HG03354 (cell line): ENCODE measurements around the gene SBNO2.

ENCODE experiments used
- ATAC-seq: cut with Tn5 transposase; IDR thresholded peaks from one replicate; pipeline ENCODE4 v1.9.1; 2021; ENCODE audit warnings: mild to moderate bottlenecking; ENCODE audit not compliant: unreplicated experiment, poor library complexity, severe bottlenecking

The SBNO2 gene, protein sequence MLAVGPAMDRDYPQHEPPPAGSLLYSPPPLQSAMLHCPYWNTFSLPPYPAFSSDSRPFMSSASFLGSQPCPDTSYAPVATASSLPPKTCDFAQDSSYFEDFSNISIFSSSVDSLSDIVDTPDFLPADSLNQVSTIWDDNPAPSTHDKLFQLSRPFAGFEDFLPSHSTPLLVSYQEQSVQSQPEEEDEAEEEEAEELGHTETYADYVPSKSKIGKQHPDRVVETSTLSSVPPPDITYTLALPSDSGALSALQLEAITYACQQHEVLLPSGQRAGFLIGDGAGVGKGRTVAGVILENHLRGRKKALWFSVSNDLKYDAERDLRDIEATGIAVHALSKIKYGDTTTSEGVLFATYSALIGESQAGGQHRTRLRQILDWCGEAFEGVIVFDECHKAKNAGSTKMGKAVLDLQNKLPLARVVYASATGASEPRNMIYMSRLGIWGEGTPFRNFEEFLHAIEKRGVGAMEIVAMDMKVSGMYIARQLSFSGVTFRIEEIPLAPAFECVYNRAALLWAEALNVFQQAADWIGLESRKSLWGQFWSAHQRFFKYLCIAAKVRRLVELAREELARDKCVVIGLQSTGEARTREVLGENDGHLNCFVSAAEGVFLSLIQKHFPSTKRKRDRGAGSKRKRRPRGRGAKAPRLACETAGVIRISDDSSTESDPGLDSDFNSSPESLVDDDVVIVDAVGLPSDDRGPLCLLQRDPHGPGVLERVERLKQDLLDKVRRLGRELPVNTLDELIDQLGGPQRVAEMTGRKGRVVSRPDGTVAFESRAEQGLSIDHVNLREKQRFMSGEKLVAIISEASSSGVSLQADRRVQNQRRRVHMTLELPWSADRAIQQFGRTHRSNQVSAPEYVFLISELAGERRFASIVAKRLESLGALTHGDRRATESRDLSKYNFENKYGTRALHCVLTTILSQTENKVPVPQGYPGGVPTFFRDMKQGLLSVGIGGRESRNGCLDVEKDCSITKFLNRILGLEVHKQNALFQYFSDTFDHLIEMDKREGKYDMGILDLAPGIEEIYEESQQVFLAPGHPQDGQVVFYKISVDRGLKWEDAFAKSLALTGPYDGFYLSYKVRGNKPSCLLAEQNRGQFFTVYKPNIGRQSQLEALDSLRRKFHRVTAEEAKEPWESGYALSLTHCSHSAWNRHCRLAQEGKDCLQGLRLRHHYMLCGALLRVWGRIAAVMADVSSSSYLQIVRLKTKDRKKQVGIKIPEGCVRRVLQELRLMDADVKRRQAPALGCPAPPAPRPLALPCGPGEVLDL (N-terminal part only)

DNA sequence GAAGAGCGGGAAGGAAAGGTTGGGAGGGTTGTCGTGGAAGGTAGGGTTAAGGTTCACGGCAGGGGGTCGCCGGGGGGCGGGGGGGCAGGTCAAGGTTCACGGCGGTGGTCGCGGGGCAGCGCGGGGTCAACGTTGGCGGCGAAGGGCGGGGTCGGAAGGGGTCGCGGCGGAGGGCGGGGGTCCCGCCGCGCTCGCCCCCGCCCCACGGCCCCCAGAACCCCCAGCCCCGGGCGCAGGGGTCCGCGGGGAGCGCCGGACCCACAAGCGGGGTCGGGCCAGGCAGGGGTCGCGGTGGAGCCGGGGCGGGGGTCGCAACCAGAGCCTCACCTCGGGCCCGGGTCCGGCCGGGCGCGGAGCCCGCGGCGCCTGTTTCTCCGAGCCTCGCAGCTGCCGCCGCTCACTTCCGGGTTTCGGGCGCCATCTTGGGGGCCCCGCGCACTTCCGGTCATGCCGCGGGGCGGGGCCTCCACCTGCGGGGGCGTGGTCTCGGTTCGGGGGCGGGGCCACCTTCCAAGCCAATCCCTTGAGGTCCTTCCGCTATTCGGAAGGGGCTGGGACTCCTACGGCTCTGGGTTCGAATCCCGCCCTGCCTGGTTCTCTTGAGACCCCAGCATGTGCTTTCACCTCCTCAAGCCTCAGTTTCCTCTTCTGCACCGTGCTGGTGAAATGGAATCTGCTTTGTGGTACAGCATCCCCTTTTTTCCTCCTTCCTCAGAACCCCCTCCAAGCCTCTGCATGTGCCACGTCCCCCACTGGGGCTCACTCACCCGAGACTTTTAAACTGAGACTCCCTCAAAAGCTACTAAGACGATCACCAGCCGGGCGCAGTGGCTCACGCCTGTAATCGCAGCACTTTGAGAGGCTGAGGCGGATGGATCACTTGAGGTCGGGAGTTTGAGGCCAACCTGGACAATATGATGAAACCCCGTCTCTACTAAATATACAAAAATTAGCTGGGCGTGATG is at the start of gene SBNO2:
Gene SBNO2 (minus strand): TSS at position 424 of the 965 bp plus-strand sequence. CDS start 19,992 bp downstream, outside the sequence.
- ATAC-seq, result peak; percentile 79

DNA sequence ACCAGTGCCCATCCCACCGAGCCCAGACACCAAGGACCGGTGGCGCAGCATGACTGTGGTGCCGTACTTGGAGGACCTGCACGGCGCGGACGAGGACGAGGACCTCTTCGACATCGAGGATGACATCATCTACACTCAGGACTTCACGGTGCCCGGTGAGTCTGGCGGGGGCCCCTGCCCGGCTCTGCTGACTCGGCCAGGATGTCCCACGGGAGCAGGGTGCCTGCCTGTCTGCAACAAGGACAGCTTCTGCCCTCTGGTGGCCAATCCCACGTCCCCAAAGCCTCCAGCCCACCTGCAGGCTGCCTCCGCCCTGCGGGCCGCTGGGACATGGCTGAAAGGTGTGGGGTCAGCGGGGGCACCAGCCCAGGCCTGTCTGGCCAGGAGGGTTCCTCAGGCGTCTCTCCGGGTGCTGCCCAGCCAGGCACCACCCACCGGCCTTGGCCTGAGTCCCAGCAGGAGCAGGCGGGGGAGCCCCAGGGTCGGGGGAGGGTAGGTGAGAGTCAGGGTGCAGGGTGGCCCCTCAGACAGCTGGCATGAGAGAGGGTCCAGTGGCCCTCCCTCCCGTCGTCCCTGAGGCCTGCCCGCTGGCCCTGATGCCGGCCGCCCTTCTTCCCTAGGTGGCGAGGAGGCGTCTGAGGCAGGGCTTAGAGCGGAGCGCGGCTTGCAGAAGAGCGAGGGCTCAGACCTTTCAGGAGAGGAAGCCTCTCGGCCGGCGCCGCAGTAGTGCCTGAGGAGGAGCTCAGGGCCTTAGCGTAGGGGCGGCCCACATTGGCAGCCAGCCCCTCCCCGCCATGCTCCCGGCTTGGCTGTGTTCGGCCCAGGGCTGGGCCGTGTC is 49.2 kb upstream of the SBNO2 start:
- no peak for ATAC-seq

DNA sequence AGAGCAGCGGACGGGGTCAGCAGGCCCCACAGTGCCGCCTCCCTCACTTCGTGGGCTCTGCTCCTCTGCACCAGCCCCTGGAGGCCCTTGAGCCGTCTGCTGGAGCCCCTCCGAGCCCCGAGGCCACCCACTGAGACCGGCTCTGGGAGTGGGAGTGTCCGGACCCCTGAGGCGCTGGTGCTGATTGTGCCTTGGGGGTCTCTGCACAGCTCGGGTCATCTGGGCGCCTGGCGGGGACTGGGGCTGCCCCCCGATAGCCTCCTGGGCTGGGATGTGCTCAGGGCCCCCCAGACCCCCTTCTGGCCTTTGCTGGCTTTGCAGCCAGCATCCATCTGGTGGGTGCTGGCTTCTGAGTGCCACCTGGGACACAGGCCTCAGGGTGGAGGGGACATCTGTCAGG is 48.3 kb upstream of the SBNO2 start:
- ATAC-seq, result no peak

DNA sequence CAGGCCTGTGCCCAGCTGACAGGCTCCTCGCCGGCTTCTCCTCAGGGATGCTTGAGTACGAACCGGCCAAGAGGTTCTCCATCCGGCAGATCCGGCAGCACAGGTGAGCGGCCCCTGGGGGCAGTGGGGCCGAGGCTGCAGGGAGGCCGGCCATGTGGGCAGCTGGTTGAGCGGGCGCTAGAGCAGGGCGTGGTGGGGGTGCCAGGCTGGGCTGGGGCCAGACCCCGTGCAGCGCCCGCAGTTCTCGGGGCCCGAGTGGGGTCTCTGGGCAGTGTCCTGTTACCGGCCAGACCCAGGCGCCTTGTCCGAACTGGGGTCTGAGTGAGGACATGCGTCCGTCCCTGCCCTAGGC is 47.8 kb upstream of the SBNO2 start:
- ATAC-seq, result no peak

DNA sequence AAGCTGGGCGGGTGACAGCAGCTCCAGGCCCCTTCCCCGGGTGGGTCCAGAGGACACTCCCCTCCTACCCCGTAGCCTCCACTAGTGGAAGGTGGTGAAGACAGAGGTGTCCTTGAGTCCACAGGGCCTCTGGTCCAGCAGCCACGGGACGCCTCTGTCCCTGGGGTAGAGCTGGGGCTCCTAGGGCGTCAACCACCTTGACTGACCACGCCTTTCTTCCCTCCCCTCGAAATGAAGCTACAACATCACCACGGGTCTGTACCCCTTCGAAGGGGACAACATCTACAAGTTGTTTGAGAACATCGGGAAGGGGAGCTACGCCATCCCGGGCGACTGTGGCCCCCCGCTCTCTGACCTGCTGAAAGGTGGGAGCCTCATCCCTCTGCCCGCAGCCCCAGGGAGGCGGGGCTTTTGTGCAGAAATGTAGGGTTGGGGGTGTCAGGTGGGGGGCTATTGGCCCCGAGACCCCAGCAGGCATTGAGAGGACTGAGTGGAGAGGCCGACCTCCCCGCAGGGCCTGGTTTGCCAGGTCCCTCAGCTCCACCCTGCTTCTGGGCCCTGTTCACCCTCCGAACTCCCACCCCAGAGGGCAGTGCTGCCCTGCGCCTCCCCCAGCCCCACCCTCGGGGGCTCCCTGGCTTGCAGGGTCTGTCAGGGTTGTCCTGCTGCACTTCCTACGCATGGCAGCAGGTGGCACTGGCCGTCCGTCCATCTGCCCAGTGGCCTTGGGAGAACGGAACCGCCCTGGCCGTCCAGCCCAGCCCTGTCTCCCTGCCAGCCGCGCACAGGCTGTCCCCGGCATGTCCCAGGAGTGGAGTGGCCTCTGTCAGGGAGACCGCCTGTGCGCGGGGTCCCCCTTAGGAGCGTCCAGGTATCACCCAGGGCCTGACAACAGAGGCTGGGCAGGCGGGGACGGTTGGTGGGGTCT is 47.2 kb upstream of the SBNO2 start:
- no peak for ATAC-seq

DNA sequence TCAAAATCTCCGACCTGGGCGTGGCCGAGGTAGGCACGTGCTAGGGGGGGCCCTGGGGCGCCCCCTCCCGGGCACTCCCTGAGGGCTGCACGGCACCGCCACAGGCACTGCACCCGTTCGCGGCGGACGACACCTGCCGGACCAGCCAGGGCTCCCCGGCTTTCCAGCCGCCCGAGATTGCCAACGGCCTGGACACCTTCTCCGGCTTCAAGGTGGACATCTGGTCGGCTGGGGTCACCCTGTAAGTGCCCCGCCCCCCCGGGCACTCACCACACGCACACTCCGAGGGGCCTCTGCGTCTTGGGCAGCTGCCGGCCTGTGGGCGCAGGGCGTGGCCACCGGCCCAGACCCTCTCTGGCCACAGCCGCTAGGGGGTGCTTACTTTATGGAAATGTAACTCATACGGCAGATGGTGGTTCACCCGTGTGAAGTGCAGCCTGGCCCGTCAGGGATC is 46.4 kb upstream of the SBNO2 start:
- ATAC-seq, result no peak

DNA sequence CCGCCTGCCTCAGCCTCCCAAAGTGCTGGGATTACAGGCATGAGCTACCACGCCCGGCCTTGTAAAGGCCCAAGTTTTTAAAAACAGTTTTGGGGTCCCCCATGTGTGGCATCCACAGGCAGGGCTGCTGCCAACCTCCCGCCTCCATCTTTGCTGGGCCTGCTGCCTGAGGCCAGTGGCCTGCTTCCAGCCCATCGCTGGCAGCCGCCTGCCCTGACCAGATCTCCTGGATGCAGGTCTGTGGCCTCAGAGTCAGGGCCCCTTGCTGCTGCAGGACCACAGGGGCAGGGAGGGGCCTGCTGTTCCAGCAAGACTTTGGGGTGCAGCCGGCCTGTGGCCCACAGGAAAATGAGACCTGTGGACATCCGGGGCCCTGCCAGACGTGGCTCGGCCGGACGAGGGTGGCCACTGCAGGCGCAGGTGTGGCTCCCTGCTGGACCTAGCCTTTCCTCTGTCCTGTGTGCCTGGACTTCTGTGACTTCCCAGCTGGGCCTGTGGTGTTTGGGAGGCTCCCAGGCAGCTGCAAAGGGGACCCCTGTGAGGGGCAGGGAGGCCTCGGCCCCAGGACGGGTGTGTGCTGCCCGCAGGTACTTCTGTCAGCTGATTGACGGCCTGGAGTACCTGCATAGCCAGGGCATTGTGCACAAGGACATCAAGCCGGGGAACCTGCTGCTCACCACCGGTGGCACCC is 45.9 kb upstream of the SBNO2 start:
- ATAC-seq, result no peak

DNA sequence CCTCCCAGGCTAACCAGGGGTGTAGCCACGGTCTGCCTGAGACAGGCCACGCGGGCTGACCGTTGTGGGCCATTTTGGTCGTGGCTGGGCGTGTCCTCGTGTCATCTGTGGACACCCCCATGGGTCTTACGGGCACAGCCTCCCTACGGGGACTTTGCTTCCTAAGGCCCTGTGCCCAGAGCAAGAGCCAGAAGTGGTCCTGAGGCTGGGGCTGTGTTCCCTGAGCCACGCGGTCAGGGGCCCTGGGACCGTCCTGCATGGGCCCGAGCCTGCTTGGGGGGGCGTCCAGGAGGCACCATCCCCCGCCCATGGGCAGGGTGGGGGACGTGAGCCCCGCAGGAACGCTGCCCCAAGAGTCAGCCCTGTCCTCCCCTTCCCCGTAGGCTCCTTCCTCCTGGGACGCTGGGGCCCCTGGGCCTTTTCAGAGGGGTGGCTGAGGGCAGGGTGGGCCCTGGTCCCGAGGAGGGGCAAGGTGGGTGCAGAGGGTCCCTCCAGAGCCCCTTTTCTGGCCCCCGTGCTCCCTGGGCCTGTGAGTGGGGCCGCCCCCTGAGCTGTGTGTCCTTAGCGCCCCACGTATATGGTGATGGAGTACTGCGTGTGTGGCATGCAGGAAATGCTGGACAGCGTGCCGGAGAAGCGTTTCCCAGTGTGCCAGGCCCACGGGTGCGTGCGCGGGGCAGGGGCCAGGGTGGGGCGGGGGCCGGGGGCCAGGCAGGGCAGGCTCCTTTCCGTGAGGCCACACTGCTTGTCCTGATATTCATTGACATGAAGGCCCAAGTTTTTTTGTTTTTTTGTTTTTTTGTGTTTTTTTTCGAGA is 44.9 kb upstream of the SBNO2 start:
- no peak for ATAC-seq

DNA sequence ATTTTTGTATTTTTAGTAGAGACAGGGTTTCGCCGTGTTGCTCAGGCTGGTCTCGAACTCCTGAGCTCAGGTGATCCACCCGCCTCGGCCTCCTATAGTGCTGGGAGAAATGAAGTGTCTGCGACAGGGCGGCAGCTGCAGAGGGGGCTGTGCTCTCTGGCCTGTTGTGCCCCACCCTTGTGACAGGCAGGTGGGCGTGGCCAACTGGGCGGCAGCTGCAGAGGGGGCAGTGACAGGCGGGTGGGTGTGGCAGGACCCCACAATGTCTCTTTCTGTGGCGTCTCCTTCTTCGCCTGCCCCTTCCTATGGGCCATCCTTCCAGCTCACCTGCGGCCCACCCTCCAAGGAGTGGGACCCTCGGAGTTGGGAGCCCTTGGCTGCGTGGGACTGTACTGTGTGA is 43.3 kb upstream of the SBNO2 start:
- ATAC-seq, result no peak

DNA sequence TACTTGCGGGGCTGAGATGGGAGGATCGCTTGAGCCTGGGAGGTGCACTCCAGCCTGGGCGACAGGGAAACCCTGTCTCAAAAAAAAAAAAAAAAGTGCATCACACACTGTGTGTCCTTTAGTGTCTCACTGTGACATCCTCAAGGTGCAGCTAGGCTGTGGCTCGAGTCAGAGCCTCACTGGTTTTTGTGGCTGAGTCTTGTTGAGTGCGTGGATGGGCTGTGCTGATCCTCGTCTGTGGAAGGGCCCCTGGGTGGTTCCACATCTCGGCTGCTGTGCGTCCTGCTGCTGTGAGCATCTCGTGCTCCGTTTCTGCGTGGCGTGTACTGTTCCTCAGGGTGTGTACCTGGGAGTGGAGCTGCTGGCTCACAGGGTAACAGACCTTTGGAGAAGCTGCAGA is 42.7 kb upstream of the SBNO2 start:
- no peak for ATAC-seq

DNA sequence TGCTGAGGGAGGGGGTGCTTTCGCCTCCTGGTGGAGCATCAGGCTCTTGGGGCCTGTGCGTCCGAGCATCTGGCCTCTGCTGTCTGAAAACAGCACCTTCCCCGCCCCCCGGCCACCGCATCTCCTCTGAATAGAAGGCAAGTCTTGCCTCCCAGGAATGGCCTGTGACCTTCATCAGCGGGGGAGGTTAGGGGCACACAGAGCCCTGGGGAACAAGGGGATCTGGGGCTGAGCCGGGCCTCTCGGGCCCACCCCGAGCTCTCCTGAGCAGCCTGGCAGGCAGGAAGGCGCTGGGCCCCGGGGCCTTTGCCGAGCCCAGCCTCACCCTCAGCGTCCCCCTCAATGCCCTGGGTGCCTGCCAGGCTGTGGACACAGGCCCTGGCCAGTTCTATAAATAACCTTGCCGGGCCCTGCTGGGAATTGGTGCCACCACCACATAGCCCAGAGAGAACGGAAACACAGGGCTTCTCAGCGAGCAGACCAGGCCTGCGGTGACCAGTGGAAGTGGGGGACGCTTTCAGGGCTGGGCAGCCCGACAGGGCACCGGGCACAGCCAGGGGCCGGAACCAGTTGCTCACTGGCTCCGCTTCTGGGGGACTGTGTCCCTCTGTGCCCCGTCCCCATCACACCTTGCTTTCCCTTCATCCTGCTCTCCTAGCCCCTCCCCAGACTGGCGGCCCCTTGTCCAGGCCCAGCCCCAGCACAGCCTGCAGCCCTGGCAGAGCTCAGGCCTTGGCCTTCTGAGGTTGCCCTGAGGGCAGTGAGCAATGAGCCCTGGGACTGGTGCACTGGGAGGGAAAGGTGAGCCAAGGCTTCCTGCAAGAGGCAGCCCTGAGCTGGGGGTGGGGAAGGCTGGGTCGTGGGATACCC is 41.0 kb upstream of the SBNO2 start:
- no peak for ATAC-seq

DNA sequence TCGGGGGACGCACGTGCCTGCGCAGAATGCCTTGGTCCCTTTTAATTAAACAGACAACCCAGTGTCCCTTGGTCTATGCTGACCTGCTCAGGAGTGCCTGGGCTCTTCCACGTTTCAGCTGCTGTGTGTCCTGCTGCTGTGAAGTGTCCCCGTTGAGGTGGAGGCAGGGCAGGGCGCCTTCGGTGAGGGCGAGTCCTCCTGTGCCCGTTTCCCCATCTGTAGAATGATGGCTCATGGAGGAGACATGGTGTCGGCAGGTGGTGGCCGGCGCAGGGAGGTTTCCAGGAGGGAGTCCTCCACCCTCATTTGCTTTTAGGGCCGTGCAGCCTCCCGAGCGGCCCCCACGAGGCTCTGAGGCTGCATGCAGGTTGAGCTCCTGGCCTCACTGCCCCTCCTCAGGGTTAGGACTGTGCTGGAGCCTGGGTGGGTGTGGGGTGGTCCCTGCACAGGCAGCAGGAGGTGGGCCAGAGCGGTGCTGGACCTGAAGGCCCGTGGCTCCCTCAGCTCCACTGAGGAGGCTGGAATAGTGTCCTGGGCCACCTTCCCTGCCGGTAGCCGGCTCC is 40.3 kb upstream of the SBNO2 start:
- ATAC-seq, result no peak

DNA sequence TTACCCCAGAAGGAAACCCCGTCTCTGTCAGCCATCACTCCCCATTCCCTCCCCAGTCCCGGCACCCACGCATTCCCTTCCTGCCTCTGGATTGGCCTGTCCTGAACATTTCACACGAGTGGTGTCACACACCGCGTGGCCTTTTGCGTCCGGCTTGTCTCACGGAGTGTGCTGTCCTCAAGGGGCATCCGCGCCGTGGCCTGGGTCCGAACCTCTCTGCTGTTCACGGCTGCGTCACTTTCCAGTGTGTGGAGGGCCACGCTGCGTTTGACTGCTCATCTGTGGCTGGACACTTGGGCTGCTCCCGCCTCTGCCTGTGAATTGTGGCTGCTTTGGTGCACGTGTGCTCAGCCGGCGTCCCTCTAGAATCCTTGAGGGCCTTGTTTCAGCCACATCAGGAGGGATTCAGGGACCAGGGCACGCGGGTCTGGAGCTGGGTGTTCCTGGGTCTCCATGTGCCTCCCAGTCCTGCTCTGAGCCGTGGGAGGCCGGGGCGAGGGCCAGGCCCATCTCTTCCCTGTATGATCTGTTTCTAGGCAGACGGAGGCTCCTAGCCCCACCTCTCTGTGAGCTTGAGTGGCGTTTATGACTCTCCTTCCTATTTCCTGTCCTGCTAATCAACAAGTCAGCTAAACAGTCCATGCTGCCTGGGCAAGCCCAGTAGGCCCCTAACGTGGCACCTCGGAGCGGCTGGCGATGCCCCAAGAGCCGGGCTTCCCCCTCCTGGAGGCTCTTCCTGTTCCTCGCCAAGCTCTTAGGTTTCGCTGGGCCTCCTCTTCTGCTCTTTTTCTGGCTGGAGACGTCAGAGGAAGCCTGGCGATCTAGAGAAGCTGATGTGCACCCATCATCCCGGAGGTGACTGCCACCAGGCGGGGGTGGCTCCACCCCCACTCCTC is 39.6 kb upstream of the SBNO2 start:
- no peak for ATAC-seq
